Measurements from ENCODE around the gene LRP1B.
A peak's percentile ranks its signal among the peaks of the same experiment; 100 is the strongest.

The LRP1B gene

GRCh38 chr2:141364821-141365220, 766.0 kb downstream of the LRP1B start:
- no peak for DNase-seq (ENCODE audit: extremely low read depth, low read depth)
- no peak overlapping the region for H3K4me3 ChIP-seq (replicated peaks; ENCODE audit: low read depth, low read length)
- TF ChIP-seq CTCF (IDR thresholded peaks at IDR 0.05; ENCODE audit: low read depth, low read length, missing control alignments) = no peak

- no peak for TF ChIP-seq CTCF (IDR thresholded peaks at IDR 0.05; ENCODE audit: low read depth, low read length, missing control alignments)
- H3K4me3 ChIP-seq (replicated peaks; ENCODE audit: low read depth, low read length) = no peak overlapping the region
- no peak for DNase-seq (ENCODE audit: extremely low read depth, low read depth)
Observed at GRCh38 chr2:141362311-141362710, 768.5 kb downstream of the LRP1B start.

- TF ChIP-seq CTCF (IDR thresholded peaks at IDR 0.05; ENCODE audit: low read depth, low read length, missing control alignments) = no peak
- H3K4me3 ChIP-seq (replicated peaks; ENCODE audit: low read depth, low read length) = no peak overlapping the region
- DNase-seq (ENCODE audit: extremely low read depth, low read depth) = peak; percentile 44
Observed at GRCh38 chr2:141348481-141348880, 782.3 kb downstream of the LRP1B start.

GRCh38 chr2:141341444-141341843, 789.4 kb downstream of the LRP1B start:
- peak; percentile 92 for DNase-seq (ENCODE audit: extremely low read depth, low read depth)
- H3K4me3 ChIP-seq (replicated peaks; ENCODE audit: low read depth, low read length) = no peak overlapping the region
- TF ChIP-seq CTCF (IDR thresholded peaks at IDR 0.05; ENCODE audit: low read depth, low read length, missing control alignments) = no peak

- DNase-seq (ENCODE audit: extremely low read depth, low read depth) = peak; percentile 30
- TF ChIP-seq CTCF (IDR thresholded peaks at IDR 0.05; ENCODE audit: low read depth, low read length, missing control alignments) = no peak
- H3K4me3 ChIP-seq (replicated peaks; ENCODE audit: low read depth, low read length) = no peak overlapping the region
Observed at GRCh38 chr2:141331127-141331526, 799.7 kb downstream of the LRP1B start.

- no peak overlapping the region for H3K4me3 ChIP-seq (replicated peaks; ENCODE audit: low read depth, low read length)
- no peak for DNase-seq (ENCODE audit: extremely low read depth, low read depth)
- no peak for TF ChIP-seq CTCF (IDR thresholded peaks at IDR 0.05; ENCODE audit: low read depth, low read length, missing control alignments)
Observed at GRCh38 chr2:141329964-141330363, 800.9 kb downstream of the LRP1B start.

- no peak overlapping the region for H3K4me3 ChIP-seq (replicated peaks; ENCODE audit: low read depth, low read length)
- TF ChIP-seq CTCF (IDR thresholded peaks at IDR 0.05; ENCODE audit: low read depth, low read length, missing control alignments) = no peak
- no peak for DNase-seq (ENCODE audit: extremely low read depth, low read depth)
Observed at GRCh38 chr2:141323571-141323970, 807.2 kb downstream of the LRP1B start.
